ENCODE measurements around the gene ARHGAP18. TPM values are rescaled to one million over a fixed set of nuclear protein-coding genes. Genes with fewer than 3 reads are reported as not detected.

The ARHGAP18 gene
- total and polyA plus RNA-seq, 2 experiments from 2014 or later: 4.3 to 5.0 TPM

DNA sequence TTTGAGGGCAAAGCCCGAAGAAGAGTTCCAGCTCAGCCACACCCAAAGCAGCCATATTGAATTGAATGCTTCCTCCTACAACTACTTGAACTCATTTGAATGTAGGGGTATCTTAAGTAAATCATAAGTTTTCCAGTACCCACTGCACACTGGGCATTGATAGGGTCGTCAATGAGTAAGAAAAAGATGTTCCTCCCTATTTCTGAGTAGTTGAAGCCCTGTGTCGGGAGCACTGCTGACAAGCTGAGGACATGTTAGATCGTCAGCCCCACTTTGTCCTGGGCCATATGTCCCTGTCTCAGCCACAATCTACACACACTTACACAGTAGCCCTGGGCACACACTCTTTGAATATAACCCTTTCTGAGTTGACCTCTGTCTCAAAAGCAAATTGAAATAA is 105.7 kb downstream of the ARHGAP18 start:
- peaks cover 11% of the 10 kb centered on the region for H3K4me1 ChIP-seq (ENCODE audit: insufficient read depth)
- no peaks in the 10 kb centered on the region for H3F3A ChIP-seq (replicated peaks; ENCODE audit: low read depth)
- Mint-ChIP-seq H3K27me3 (ENCODE audit: insufficient read depth, low read depth, poor library complexity) (peaks cover 2% of the 10 kb centered on the region), H3K27ac (no peak overlapping the region), H3K4me1 (peaks cover 17% of the 10 kb centered on the region; the same call in 2 of the 3 replicates), H3K36me3 (ENCODE audit: low read depth) (no peaks in the 10 kb centered on the region), H3K9me3 (no peaks in the 10 kb centered on the region), H3K4me3 (no peak overlapping the region)
- no peaks in the 10 kb centered on the region for H3K9me2 ChIP-seq (ENCODE audit: insufficient read depth)
- DNase-seq (ENCODE audit: low spot score): no peak
- no peak overlapping the region for H3K27ac ChIP-seq (ENCODE audit: low read depth)
- H3K4me2 ChIP-seq: no peak overlapping the region
- TF ChIP-seq, protein P1, sequence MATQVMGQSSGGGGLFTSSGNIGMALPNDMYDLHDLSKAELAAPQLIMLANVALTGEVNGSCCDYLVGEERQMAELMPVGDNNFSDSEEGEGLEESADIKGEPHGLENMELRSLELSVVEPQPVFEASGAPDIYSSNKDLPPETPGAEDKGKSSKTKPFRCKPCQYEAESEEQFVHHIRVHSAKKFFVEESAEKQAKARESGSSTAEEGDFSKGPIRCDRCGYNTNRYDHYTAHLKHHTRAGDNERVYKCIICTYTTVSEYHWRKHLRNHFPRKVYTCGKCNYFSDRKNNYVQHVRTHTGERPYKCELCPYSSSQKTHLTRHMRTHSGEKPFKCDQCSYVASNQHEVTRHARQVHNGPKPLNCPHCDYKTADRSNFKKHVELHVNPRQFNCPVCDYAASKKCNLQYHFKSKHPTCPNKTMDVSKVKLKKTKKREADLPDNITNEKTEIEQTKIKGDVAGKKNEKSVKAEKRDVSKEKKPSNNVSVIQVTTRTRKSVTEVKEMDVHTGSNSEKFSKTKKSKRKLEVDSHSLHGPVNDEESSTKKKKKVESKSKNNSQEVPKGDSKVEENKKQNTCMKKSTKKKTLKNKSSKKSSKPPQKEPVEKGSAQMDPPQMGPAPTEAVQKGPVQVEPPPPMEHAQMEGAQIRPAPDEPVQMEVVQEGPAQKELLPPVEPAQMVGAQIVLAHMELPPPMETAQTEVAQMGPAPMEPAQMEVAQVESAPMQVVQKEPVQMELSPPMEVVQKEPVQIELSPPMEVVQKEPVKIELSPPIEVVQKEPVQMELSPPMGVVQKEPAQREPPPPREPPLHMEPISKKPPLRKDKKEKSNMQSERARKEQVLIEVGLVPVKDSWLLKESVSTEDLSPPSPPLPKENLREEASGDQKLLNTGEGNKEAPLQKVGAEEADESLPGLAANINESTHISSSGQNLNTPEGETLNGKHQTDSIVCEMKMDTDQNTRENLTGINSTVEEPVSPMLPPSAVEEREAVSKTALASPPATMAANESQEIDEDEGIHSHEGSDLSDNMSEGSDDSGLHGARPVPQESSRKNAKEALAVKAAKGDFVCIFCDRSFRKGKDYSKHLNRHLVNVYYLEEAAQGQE (IDR thresholded peaks at IDR 0.05; ENCODE audit: unreplicated experiment): no peak
- no peak for TF ChIP-seq CREB1 (CRISPR knock-in tag; IDR thresholded peaks at IDR 0.05; ENCODE audit: low read depth)
- H4K20me1 ChIP-seq (replicated peaks; ENCODE audit: insufficient read depth): no peaks in the 10 kb centered on the region
- no peak for ATAC-seq
- H3K4me3 ChIP-seq: no peak overlapping the region
- no peaks in the 10 kb centered on the region for H3K36me3 ChIP-seq (ENCODE audit: insufficient read depth)
- H3K27me3 ChIP-seq (ENCODE audit: insufficient read depth): no peaks in the 10 kb centered on the region
- H2AFZ ChIP-seq: no peak overlapping the region
- no peaks in the 10 kb centered on the region for H3K79me2 ChIP-seq (replicated peaks; ENCODE audit: insufficient read depth)

DNA sequence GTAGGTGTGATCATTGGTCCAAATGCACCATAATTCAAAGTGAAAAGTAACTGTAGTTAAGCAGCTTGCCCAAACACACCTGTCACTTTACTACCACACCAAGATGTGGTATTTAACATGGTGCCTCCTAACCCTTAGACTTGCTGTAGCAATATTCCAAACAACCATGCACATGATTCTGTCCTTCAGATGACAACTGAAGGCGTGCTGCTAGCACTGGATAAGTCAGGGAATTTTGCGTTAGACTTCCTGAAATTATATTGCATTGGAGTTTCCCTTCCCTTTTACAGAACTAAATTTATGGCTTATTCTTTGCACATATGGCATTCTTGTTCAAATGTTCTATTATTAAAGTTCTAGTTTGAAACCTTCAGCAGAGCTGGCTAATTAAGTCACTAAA is 106.2 kb downstream of the ARHGAP18 start:
- H3K4me1 ChIP-seq (ENCODE audit: insufficient read depth): peaks cover 11% of the 10 kb centered on the region
- DNase-seq (ENCODE audit: low spot score): no peak
- peaks cover 17% of the 10 kb centered on the region; the same call in 2 of the 3 replicates for H3K4me1 Mint-ChIP-seq
- TF ChIP-seq ZNF114 (CRISPR knock-in tag; IDR thresholded peaks at IDR 0.05): no peak
- no peak for TF ChIP-seq JUNB (IDR thresholded peaks at IDR 0.05; ENCODE audit: unreplicated experiment)
- no peak for TF ChIP-seq ZNF331 (CRISPR knock-in tag; IDR thresholded peaks at IDR 0.05; ENCODE audit: low read depth)
- TF ChIP-seq EZH2 (IDR thresholded peaks at IDR 0.05; ENCODE audit: low read depth, unreplicated experiment): no peak
- TF ChIP-seq, protein P2, sequence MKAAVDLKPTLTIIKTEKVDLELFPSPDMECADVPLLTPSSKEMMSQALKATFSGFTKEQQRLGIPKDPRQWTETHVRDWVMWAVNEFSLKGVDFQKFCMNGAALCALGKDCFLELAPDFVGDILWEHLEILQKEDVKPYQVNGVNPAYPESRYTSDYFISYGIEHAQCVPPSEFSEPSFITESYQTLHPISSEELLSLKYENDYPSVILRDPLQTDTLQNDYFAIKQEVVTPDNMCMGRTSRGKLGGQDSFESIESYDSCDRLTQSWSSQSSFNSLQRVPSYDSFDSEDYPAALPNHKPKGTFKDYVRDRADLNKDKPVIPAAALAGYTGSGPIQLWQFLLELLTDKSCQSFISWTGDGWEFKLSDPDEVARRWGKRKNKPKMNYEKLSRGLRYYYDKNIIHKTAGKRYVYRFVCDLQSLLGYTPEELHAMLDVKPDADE (IDR thresholded peaks at IDR 0.05): no peak
- TF ChIP-seq, protein P1 (IDR thresholded peaks at IDR 0.05; ENCODE audit: unreplicated experiment): no peak
- no peak for TF ChIP-seq NANOG (IDR thresholded peaks at IDR 0.05; ENCODE audit: borderline replicate concordance)

More for the DNA sequence above, 106.2 kb downstream of the ARHGAP18 start:
- H3K79me2 ChIP-seq (replicated peaks; ENCODE audit: insufficient read depth): no peaks in the 10 kb centered on the region
- H3K36me3 ChIP-seq (ENCODE audit: insufficient read depth): no peaks in the 10 kb centered on the region
- no peak overlapping the region for H3K27ac ChIP-seq (ENCODE audit: low read depth)
- H3F3A ChIP-seq (replicated peaks; ENCODE audit: low read depth): no peaks in the 10 kb centered on the region
- no peak overlapping the region for H2AFZ ChIP-seq
- no peaks in the 10 kb centered on the region for H3K9me3 Mint-ChIP-seq
- no peak for ATAC-seq
- no peak overlapping the region for H3K27ac Mint-ChIP-seq
- H3K36me3 Mint-ChIP-seq (ENCODE audit: low read depth): no peaks in the 10 kb centered on the region
- no peaks in the 10 kb centered on the region for H4K20me1 ChIP-seq (replicated peaks; ENCODE audit: insufficient read depth)
- no peaks in the 10 kb centered on the region for H3K9me2 ChIP-seq (ENCODE audit: insufficient read depth)
- no peaks in the 10 kb centered on the region for H3K27me3 ChIP-seq (ENCODE audit: insufficient read depth)
- H3K4me3 Mint-ChIP-seq: no peak overlapping the region
- peaks cover 2% of the 10 kb centered on the region for H3K27me3 Mint-ChIP-seq (ENCODE audit: insufficient read depth, low read depth, poor library complexity)
- no peak overlapping the region for H3K4me3 ChIP-seq
- no peak overlapping the region for H3K4me2 ChIP-seq
